ENCODE results near the gene HDAC4. TPM values are rescaled to one million over a fixed set of nuclear protein-coding genes. Genes with fewer than 3 reads are reported as not detected.

The HDAC4 gene
- total RNA-seq, 1 experiment from 2014 or later = 47.6 TPM

DNA sequence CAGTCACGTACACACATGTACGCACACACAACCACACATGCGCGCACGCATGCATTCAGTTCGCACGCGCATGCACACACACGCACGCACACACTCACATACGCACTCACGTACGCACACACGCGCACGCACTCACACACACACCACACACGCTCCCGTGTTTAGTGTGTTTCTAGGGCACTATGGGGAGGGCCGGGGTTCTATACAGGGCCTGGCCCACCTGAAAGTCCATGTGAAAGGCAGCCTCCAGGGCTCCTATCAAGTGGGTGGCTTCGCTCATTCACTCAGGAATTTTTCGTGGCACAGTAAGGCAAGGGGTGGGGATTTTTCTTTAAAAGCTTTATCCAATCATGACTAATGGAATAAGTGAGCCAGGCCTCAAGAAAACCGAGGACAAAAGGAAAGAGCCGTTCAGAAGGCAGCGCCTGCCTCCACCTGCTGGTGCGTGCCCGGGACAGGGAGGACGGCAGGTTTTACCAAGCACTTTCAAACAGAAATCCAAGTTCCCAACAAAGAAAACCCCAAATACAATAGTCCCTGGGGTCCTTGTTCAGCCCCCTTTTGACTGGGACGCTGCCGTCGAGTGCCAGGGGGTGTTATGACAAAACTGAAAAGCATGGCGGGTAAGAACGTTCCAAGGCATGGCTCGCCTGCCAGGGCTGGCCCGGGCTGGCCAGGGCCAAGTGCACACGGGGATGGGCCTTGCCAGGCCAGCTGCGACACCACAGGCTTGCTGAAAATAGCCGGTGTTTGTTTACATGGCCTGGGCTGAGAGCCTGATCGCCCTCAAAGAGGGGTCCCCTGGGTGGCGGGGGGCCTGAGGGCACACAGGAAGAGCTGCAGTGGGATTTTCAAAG, 110.0 kb downstream of the HDAC4 start (continued):
- no peak for TF ChIP-seq TCF7L2 (IDR thresholded peaks at IDR 0.05; ENCODE audit: borderline replicate concordance, extremely low read depth, insufficient read depth, insufficient read length)
- no peak for TF ChIP-seq CEBPB (IDR thresholded peaks at IDR 0.05; ENCODE audit: low read depth)
- no peak for TF ChIP-seq EGR1 (IDR thresholded peaks at IDR 0.05; ENCODE audit: low read depth)
- no peak for TF ChIP-seq EZH2 (IDR thresholded peaks at IDR 0.05)
- TF ChIP-seq, protein P1, sequence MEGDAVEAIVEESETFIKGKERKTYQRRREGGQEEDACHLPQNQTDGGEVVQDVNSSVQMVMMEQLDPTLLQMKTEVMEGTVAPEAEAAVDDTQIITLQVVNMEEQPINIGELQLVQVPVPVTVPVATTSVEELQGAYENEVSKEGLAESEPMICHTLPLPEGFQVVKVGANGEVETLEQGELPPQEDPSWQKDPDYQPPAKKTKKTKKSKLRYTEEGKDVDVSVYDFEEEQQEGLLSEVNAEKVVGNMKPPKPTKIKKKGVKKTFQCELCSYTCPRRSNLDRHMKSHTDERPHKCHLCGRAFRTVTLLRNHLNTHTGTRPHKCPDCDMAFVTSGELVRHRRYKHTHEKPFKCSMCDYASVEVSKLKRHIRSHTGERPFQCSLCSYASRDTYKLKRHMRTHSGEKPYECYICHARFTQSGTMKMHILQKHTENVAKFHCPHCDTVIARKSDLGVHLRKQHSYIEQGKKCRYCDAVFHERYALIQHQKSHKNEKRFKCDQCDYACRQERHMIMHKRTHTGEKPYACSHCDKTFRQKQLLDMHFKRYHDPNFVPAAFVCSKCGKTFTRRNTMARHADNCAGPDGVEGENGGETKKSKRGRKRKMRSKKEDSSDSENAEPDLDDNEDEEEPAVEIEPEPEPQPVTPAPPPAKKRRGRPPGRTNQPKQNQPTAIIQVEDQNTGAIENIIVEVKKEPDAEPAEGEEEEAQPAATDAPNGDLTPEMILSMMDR (IDR thresholded peaks at IDR 0.05 in 2 of 3, conservative IDR thresholded peaks at IDR 0.05 in 1 of 3; ENCODE audit: borderline replicate concordance in 1 of 3, insufficient read depth in 1 of 3, low read depth in 2 of 3, low read length in 2 of 3) = 0 out of 6 replicates have a peak, but pooled peaks of 2 of the 3 experiments have one; percentile 6
- no peak for TF ChIP-seq POLR2AphosphoS5 (IDR thresholded peaks at IDR 0.05; ENCODE audit: low read depth, low read length)

DNA sequence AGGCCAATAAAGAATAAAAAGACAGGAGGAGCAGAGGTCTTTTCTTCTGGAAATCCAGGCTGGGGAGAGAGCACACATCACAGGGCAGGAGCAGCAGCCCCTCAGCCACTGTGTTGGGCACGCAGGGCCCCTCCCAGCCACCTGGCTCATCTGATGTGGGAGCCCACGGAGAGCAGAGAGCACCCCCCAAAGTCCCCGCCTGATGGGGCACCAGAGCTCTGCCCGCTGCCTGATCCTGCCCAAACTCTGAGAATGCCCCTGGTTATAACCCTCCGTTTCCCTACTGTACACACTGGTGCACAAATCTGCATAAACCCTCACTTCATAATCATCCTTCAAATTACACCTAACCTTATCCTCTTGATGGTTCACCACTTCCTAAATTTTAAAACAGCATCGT, 111.3 kb downstream of the HDAC4 start:
- no peak for TF ChIP-seq POLR2AphosphoS5 (IDR thresholded peaks at IDR 0.05; ENCODE audit: low read depth, low read length)
- TF ChIP-seq EGR1 (IDR thresholded peaks at IDR 0.05; ENCODE audit: low read depth) = no peak
- TF ChIP-seq POLR2A (IDR thresholded peaks at IDR 0.05; ENCODE audit: borderline replicate concordance, extremely low read depth, insufficient read depth, insufficient read length) = no peak
- TF ChIP-seq ZNF274 (IDR thresholded peaks at IDR 0.05; ENCODE audit: low read depth, low read length) = no peak
- no TSS peak for BruUV-seq (replicated peaks)
- POLR2A ChIA-PET = no interaction called here
- Histone ChIP-seq H3K4me1 (ENCODE audit: control insufficient read depth in 1 of 2, insufficient read depth in 2 of 2, low read length in 2 of 2) (peaks cover 0 to 58% of the 10 kb centered on the region in 2 experiments; a peak in 3 of 4 replicates), H3K9me2 (ENCODE audit: insufficient read depth) (no peaks in the 10 kb centered on the region), H3K36me3 (ENCODE audit: control insufficient read depth in 1 of 2, insufficient read depth in 2 of 2, low read length in 2 of 2) (no peaks in the 10 kb centered on the region), H3K4me3 (replicated peaks in 1 of 2; ENCODE audit: low read depth in 1 of 2, low read length in 2 of 2) (no peak overlapping the region), H3K9ac (ENCODE audit: low read length) (no peak overlapping the region), H4K20me1 (ENCODE audit: insufficient read depth) (no peaks in the 10 kb centered on the region), H3K4me2 (ENCODE audit: low read length) (no peak overlapping the region), H2AFZ (ENCODE audit: low read depth, low read length, poor library complexity, severe bottlenecking) (no peak overlapping the region), H3K9me3 (ENCODE audit: control insufficient read depth in 1 of 2, insufficient read depth in 1 of 2, low read depth in 1 of 2, low read length in 2 of 2) (no peaks in the 10 kb centered on the region), H3K27me3 (ENCODE audit: insufficient read depth, low read length) (no peaks in the 10 kb centered on the region), H3K79me2 (ENCODE audit: insufficient read depth, low read length) (peaks cover 21% of the 10 kb centered on the region; the same call in 1 of the 2 replicates), H3K27ac (ENCODE audit: low read depth, low read length) (no peak overlapping the region)
- DNase-seq (ENCODE audit: low read depth, low spot score) (no peak), ATAC-seq (no peak)
- intact Hi-C loops (cut with micrococcal nuclease) = no loop called here
- CTCF ChIA-PET = no interaction called here
- RAD21 ChIA-PET (ENCODE audit: low non-redundant PET in 1 of 2, low total read pairs in 2 of 2, uncharacterized antibody in 2 of 2, unreplicated experiment in 2 of 2) = no interaction called here
